Panc1 (cell line): ENCODE data around the gene EDDM13. TPM values are rescaled to one million over a fixed set of nuclear protein-coding genes. Genes with fewer than 3 reads are reported as not detected.

ENCODE experiments used
- ATAC-seq: fragments of 200-7000 bp; cut with Tn5 transposase; 2 replicates; pipeline ENCODE4 v1.9.1; 2020; ENCODE audit warnings: mild to moderate bottlenecking, moderate library complexity
- BruUV-seq: library from RNA; stranded (reverse); fragments of 400-500 nt; replicated peaks from 2 replicates; lab custom pipeline; 2021; lab: Mats Ljungman, UMichigan
- CTCF ChIA-PET: fragments of 300-600 bp; sonication (Branson Sonifier 250); formaldehyde crosslinking; loops from one replicate; lab custom pipeline; 2022; ENCODE audit warnings: antibody characterized with exemption; lab: Charles Lee
- POLR2A ChIA-PET: fragments of 300-600 bp; sonication (Branson Sonifier 250); formaldehyde crosslinking; loops from one replicate; lab custom pipeline; 2022; ENCODE audit warnings: antibody characterized with exemption; lab: Charles Lee
- DNase-seq: peaks from one replicate; pipeline ENCODE4 v3.0.0-alpha.2; 2010; ENCODE audit warnings: low read depth, low spot score
- H3K27ac ChIP-seq: 2 replicates; pipeline ENCODE4 v1.5.1; 2011; ENCODE audit warnings: mild to moderate bottlenecking, low read length, inconsistent platforms
- H3K27me3 ChIP-seq: fragments of 200-500 bp; sonication (Bioruptor generic); 2 replicates; pipeline ENCODE4 v1.6.0; 2014; ENCODE audit warnings: low read length, inconsistent platforms; ENCODE audit not compliant: control insufficient read depth, insufficient read depth
- H3K36me3 ChIP-seq: fragments of 200-500 bp; sonication (Bioruptor generic); 2 replicates; pipeline ENCODE4 v1.5.1; 2014; ENCODE audit warnings: inconsistent platforms, mild to moderate bottlenecking, low read length, moderate library complexity; ENCODE audit not compliant: control insufficient read depth, insufficient read depth
- H3K4me1 ChIP-seq: 2 replicates; pipeline ENCODE4 v1.5.1; 2011; ENCODE audit warnings: inconsistent platforms, mild to moderate bottlenecking, low read length, moderate library complexity; ENCODE audit not compliant: control insufficient read depth, insufficient read depth
- H3K4me3 ChIP-seq, 2 experiments: 2 replicates each; pipeline ENCODE4 v1.5.1; 2011 to 2012; ENCODE audit warnings: low read depth in 2 of 2, low read length in 2 of 2, mild to moderate bottlenecking in 2 of 2, inconsistent platforms in 1 of 2, moderate library complexity in 1 of 2
- H3K9me3 ChIP-seq: fragments of 200-500 bp; sonication (Bioruptor generic); 2 replicates; pipeline ENCODE4 v1.5.1; 2014; ENCODE audit warnings: low read depth, mild to moderate bottlenecking, inconsistent platforms, low read length, moderate library complexity; ENCODE audit not compliant: control insufficient read depth, insufficient read depth
- POLR2AphosphoS5 ChIP-seq: IDR thresholded peaks from 2 replicates; pipeline ENCODE4 v1.6.1; 2012; ENCODE audit warnings: mild to moderate bottlenecking, low read depth, low read length, moderate library complexity
- SIN3A ChIP-seq: IDR thresholded peaks from 2 replicates; pipeline ENCODE4 v1.6.1; 2012; ENCODE audit warnings: low read depth, mild to moderate bottlenecking, low read length, moderate library complexity, borderline replicate concordance; ENCODE audit not compliant: insufficient read depth
- TCF7L2 ChIP-seq: IDR thresholded peaks from 2 replicates; pipeline ENCODE4 v1.6.1; 2011; ENCODE audit warnings: mild to moderate bottlenecking, low read depth, low read length, inconsistent platforms
- in situ Hi-C: cut with HindIII; loops from 2 replicates; pipeline ENCODE4 v1.10.0; 2016; ENCODE audit warnings: low sequenced_read_pairs, low pct_unique_long_range_greater_than_20kb
- intact Hi-C: fragments of 100-400 bp; cut with micrococcal nuclease; formaldehyde crosslinking; loops from one replicate; pipeline ENCODE4 v1.10.0; 2022; ENCODE audit not compliant: unreplicated experiment
- total RNA-seq: library from RNA; stranded (reverse); gene quantifications from one replicate; pipeline ENCODE4 v1.2.1, GENCODE V29; 2021; ENCODE audit not compliant: unreplicated experiment
- TF ChIP-seq, protein P1 (sequence below): fragments of 450-650 bp; IDR thresholded peaks from 2 replicates; pipeline ENCODE4 v1.5.1; 2017; ENCODE audit warnings: mild to moderate bottlenecking
- TF ChIP-seq, protein P2 (sequence below), 2 experiments: IDR thresholded peaks; 2 replicates each; pipeline ENCODE4 v1.6.1; 2011 to 2012; ENCODE audit warnings: low read depth in 2 of 2, control low read depth in 1 of 2, low read length in 1 of 2, mild to moderate bottlenecking in 1 of 2, moderate library complexity in 1 of 2; ENCODE audit not compliant: insufficient read depth in 1 of 2

Gene EDDM13
- total RNA-seq, 1 experiment from 2014 or later: not detected

DNA sequence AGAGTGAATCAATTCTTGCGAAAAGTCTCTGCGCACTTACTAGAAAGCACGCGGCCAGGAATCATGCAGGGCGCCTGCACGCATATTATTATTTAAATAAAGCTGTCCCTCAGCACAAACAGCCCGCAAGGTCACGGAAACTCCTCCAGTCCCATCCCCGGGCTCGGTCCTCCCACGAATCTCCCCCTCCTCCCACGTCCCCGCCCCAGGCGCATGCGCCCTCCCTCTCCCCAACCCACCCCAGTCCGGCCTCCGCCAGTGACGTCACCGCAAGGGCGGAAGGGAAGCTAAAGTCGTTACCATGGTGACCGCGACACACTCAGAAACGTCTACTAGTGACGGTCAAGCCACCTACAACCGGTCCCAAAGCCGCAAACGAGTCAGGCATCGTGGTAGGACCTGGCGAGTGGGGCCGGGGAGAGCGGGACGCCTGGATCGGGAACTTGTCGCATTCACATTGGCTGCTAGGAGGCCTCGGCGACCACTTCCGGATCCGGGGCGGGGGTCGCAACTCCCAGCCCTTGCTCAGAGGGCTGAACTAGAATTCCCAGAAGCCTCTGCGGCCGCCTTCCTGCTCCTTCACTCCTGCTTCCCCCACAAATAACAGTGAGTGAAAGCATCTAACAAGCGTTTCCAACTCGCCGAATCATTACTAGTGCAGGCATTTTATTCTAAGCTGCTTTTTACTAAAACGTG is 42.0 kb downstream of the EDDM13 start, which contains the start of gene ZSCAN5A:
TSS of gene ZSCAN5A (minus strand) at position 459 of the 696 bp plus-strand sequence. CDS start 89,793 bp downstream, outside the sequence.
- no peaks in the 10 kb centered on the region for H3K9me3 ChIP-seq
- DNase-seq: peak; percentile 95
- no TSS peak for BruUV-seq
- H3K4me1 ChIP-seq: peaks cover 11% of the 10 kb centered on the region; the same call in 1 of the 2 replicates
- ATAC-seq: peak; percentile 91
- H3K36me3 ChIP-seq: no peaks in the 10 kb centered on the region
- CTCF ChIA-PET: interaction anchor here (0.6 to 1.1 kb wide), 5 partner anchors 19 to 248 kb away, joined by 3 to 10 read pairs (median 9); no protein-coding TSS in a partner anchor
- TF ChIP-seq POLR2AphosphoS5 (peak; percentile 88), SIN3A (peak; percentile 96; the same call in 1 of the 2 replicates), TCF7L2 (no peak)
- TF ChIP-seq, protein P1, sequence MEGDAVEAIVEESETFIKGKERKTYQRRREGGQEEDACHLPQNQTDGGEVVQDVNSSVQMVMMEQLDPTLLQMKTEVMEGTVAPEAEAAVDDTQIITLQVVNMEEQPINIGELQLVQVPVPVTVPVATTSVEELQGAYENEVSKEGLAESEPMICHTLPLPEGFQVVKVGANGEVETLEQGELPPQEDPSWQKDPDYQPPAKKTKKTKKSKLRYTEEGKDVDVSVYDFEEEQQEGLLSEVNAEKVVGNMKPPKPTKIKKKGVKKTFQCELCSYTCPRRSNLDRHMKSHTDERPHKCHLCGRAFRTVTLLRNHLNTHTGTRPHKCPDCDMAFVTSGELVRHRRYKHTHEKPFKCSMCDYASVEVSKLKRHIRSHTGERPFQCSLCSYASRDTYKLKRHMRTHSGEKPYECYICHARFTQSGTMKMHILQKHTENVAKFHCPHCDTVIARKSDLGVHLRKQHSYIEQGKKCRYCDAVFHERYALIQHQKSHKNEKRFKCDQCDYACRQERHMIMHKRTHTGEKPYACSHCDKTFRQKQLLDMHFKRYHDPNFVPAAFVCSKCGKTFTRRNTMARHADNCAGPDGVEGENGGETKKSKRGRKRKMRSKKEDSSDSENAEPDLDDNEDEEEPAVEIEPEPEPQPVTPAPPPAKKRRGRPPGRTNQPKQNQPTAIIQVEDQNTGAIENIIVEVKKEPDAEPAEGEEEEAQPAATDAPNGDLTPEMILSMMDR: no peak
- TF ChIP-seq, protein P2, sequence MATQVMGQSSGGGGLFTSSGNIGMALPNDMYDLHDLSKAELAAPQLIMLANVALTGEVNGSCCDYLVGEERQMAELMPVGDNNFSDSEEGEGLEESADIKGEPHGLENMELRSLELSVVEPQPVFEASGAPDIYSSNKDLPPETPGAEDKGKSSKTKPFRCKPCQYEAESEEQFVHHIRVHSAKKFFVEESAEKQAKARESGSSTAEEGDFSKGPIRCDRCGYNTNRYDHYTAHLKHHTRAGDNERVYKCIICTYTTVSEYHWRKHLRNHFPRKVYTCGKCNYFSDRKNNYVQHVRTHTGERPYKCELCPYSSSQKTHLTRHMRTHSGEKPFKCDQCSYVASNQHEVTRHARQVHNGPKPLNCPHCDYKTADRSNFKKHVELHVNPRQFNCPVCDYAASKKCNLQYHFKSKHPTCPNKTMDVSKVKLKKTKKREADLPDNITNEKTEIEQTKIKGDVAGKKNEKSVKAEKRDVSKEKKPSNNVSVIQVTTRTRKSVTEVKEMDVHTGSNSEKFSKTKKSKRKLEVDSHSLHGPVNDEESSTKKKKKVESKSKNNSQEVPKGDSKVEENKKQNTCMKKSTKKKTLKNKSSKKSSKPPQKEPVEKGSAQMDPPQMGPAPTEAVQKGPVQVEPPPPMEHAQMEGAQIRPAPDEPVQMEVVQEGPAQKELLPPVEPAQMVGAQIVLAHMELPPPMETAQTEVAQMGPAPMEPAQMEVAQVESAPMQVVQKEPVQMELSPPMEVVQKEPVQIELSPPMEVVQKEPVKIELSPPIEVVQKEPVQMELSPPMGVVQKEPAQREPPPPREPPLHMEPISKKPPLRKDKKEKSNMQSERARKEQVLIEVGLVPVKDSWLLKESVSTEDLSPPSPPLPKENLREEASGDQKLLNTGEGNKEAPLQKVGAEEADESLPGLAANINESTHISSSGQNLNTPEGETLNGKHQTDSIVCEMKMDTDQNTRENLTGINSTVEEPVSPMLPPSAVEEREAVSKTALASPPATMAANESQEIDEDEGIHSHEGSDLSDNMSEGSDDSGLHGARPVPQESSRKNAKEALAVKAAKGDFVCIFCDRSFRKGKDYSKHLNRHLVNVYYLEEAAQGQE (IDR thresholded peaks at IDR 0.05; ENCODE audit: insufficient read depth in 1 of 2, low read depth in 2 of 2, low read length in 1 of 2): no peak
- in situ Hi-C loops (no loop called here), intact Hi-C loops (no loop called here)
- no peaks in the 10 kb centered on the region for H3K27me3 ChIP-seq
- POLR2A ChIA-PET: interaction anchor here (0.5 to 1.2 kb wide), 7 partner anchors 13 to 352 kb away, joined by 3 to 6 read pairs (median 4); no protein-coding TSS in a partner anchor
- peak within 1 kb of the TSS; percentile 84 to 99 for H3K4me3 ChIP-seq
- H3K27ac ChIP-seq: peak within 1 kb of the TSS; percentile 98

DNA sequence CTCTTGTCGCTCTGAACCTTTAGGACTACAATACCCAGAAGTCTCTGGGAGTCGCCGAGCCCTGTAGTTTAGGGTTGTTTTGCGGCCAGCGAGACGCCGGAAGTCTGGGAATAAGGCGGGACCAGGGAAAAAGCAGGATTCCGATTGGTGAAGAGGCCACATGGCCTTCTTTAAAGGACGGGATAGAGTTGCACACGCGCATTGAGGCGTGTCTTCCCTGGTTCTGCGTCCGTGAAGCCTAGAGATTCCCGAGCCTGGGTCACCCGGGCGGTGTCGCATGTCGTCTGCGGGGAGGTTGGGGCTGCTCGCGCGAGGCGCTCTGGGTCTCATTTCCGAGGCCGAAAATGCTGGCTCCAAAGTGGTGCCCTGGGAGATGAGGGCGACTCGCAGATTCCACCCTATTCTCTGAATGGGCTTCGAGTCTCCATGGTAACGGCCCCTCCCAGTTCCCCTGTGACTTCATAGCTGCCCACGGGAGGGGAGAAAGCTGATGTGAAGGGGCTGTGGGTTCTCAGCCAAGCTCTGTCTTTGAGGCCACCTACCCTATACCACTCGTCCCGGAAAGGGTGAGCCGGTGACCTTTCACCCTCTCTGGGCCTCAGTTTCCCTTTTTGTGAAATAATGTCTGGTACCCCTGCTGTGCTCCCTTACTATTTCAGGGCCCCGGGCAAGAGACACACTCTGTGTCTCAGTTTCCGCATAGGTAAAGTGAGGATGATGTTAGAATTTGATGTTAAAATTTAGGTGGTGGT is 42.7 kb downstream of the EDDM13 start:
- ATAC-seq (peak; percentile 96), DNase-seq (peak; percentile 99)
- BruUV-seq: no TSS peak
- Histone ChIP-seq H3K36me3 (no peaks in the 10 kb centered on the region), H3K4me1 (peaks cover 11% of the 10 kb centered on the region; the same call in 1 of the 2 replicates), H3K4me3 (peak overlapping the region; percentile 84 to 99), H3K27me3 (no peaks in the 10 kb centered on the region), H3K9me3 (no peaks in the 10 kb centered on the region), H3K27ac (peak overlapping the region; percentile 98)
- no peak for TF ChIP-seq TCF7L2
- TF ChIP-seq SIN3A: no peak
- TF ChIP-seq, protein P1: no peak
- TF ChIP-seq, protein P2 (IDR thresholded peaks at IDR 0.05; ENCODE audit: insufficient read depth in 1 of 2, low read depth in 2 of 2, low read length in 1 of 2): no peak
- TF ChIP-seq POLR2AphosphoS5: no peak
- ChIA-PET CTCF (interaction anchor here (0.6 to 1.0 kb wide), 4 partner anchors 18 to 239 kb away, joined by 3 to 10 read pairs (median 9); no protein-coding TSS in a partner anchor), POLR2A (interaction anchor here (0.5 to 1.0 kb wide), 4 partner anchors 37 to 353 kb away, joined by 3 to 6 read pairs (median 4); no protein-coding TSS in a partner anchor)
- in situ Hi-C loops: no loop called here
- intact Hi-C loops: no loop called here
